Lower lobe of right lung (tissue), 2 donors: Measurements from ENCODE around the gene CHEK2. TPM values are rescaled to one million over a fixed set of nuclear protein-coding genes. Genes with fewer than 3 reads are reported as not detected.

Source experiments
- ATAC-seq, 2 donors: fragments of 200-7000 bp; cut with Tn5 transposase; one replicate each; pipeline ENCODE4 v1.9.1; 2020 to 2022; ENCODE audit warnings: mild to moderate bottlenecking in 2 of 2, moderate library complexity in 2 of 2
- DNase-seq: peaks from one replicate; pipeline ENCODE4 v3.0.0-alpha.2; 2020
- H3K27ac ChIP-seq: fragments of 200-600 bp; one replicate; pipeline ENCODE4 v1.8.0; 2022
- H3K27me3 ChIP-seq: fragments of 200-600 bp; one replicate; pipeline ENCODE4 v1.8.0; 2022; ENCODE audit warnings: low read depth
- H3K36me3 ChIP-seq: fragments of 200-600 bp; one replicate; pipeline ENCODE4 v1.8.0; 2022; ENCODE audit warnings: mild to moderate bottlenecking
- H3K4me1 ChIP-seq: fragments of 200-600 bp; one replicate; pipeline ENCODE4 v1.8.0; 2022
- H3K4me3 ChIP-seq: fragments of 200-600 bp; one replicate; pipeline ENCODE4 v1.8.0; 2022; ENCODE audit warnings: mild to moderate bottlenecking
- H3K9me3 ChIP-seq: fragments of 200-600 bp; one replicate; pipeline ENCODE4 v1.8.0; 2022
- intact Hi-C: fragments of 100-400 bp; cut with DNase I; formaldehyde crosslinking; loops from one replicate; pipeline ENCODE4 v1.11.0; 2022
- total RNA-seq: library from RNA; stranded (reverse); fragmentation: NEBNext Ultra II Directional; extraction: Animal tissue kit (Norgen Biotek cat#: 25700); gene quantifications from one replicate; pipeline ENCODE4 v1.2.1, GENCODE V29; 2021
- TF ChIP-seq, protein P1 (sequence below): fragments of 200-600 bp; IDR thresholded peaks from one replicate; pipeline ENCODE4 v1.8.0; 2022; ENCODE audit warnings: antibody characterized with exemption, mild to moderate bottlenecking
- donor health status: DM: no; HTN: yes; CAD: no; lungs with severe emphysema.

The CHEK2 gene
- total RNA-seq, 1 donor from 2014 or later: 10.0 TPM

DNA sequence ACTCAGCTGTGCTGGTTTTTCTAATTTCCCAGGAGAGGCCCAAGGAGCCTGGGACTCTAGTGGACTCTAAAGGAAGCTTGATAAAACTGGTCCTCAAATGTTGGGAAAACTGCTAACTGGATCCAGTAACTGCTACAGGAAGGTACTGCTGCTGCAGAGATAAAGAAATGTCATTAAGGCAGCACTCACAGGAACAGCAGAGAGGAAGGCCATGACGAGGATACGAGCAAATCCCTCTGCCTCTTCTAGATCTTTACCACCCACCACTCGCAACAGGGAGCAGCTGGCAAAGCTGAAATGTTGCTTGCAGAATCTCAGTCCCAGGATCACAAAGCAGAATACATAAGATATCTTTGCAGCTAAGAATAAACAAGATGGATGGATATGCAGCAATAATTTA, 85.4 kb downstream of the CHEK2 start:
- Histone ChIP-seq H3K4me1 (no peaks in the 10 kb centered on the region), H3K4me3 (no peak overlapping the region), H3K9me3 (no peaks in the 10 kb centered on the region), H3K27me3 (no peaks in the 10 kb centered on the region), H3K27ac (no peak overlapping the region), H3K36me3 (no peaks in the 10 kb centered on the region)
- ATAC-seq (no peak), DNase-seq (no peak)
- TF ChIP-seq, protein P1, sequence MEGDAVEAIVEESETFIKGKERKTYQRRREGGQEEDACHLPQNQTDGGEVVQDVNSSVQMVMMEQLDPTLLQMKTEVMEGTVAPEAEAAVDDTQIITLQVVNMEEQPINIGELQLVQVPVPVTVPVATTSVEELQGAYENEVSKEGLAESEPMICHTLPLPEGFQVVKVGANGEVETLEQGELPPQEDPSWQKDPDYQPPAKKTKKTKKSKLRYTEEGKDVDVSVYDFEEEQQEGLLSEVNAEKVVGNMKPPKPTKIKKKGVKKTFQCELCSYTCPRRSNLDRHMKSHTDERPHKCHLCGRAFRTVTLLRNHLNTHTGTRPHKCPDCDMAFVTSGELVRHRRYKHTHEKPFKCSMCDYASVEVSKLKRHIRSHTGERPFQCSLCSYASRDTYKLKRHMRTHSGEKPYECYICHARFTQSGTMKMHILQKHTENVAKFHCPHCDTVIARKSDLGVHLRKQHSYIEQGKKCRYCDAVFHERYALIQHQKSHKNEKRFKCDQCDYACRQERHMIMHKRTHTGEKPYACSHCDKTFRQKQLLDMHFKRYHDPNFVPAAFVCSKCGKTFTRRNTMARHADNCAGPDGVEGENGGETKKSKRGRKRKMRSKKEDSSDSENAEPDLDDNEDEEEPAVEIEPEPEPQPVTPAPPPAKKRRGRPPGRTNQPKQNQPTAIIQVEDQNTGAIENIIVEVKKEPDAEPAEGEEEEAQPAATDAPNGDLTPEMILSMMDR: no peak
- intact Hi-C loops: no loop called here

DNA sequence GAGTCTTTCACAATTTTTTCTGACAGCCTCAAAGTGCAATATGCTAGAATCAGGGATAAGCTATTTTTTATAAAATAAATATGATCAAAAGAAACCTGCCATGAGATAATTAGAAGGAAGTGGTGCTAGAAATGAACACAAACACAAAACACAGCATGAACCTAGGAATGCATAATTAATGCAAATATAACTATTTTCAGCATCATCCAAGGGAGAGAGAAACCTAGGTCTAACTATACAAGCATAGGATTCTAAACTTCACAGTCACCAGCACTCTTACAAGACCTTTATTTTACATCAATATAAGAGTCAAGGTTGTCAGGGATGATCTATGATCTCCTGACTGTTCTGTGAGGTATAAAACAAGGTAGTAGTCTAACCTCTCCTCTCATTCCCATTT, 91.2 kb downstream of the CHEK2 start:
- Histone ChIP-seq H3K36me3 (no peaks in the 10 kb centered on the region), H3K4me3 (no peak overlapping the region), H3K4me1 (no peaks in the 10 kb centered on the region), H3K9me3 (no peaks in the 10 kb centered on the region), H3K27ac (no peak overlapping the region), H3K27me3 (no peaks in the 10 kb centered on the region)
- ATAC-seq (no peak), DNase-seq (no peak)
- intact Hi-C loops: no loop called here
- TF ChIP-seq, protein P1: no peak

DNA sequence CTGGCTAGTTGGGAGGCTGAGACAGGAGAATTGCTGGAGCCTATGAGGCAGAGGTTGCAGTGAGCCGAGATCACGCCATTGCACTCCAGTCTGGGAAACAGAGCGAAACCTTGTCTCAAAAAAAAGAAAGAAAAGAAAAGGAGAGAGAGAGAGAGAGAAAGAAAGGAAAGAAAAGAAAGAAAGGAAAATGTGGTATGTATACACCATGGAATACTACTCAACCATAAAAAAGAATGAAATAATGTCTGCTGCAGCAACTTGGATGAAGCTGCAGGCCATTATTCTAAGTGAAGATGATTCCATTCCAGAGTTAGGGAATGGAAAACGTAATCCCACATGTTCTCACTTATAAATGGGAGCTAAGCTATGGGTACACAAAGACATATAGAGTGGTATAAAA, 92.8 kb downstream of the CHEK2 start:
- ATAC-seq: no peak

DNA sequence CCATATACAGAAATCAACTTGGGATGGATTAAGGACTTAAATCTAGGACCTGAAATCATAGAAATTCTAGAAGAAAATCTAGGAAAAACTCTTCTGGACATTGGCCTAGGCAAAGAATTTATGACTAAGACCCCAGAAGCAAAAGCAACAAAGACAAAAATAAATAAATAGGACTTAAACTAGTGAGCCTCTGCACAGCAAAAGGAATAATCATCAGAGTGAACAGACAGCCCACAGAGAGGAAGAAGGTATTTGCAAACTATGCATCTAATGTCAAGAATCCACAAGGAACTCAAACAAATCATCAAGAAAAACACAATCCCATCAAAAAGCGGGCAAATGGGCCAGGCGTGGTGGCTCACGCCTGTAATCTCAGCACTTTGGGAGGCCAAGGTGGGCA, 94.4 kb downstream of the CHEK2 start:
- ATAC-seq (no peak), DNase-seq (no peak)
- no peak overlapping the region for H3K27ac ChIP-seq
- H3K4me3 ChIP-seq: no peak overlapping the region
- H3K27me3 ChIP-seq: no peaks in the 10 kb centered on the region
- no peaks in the 10 kb centered on the region for H3K4me1 ChIP-seq
- intact Hi-C loops: no loop called here
- H3K9me3 ChIP-seq: no peaks in the 10 kb centered on the region
- no peaks in the 10 kb centered on the region for H3K36me3 ChIP-seq
- TF ChIP-seq, protein P1: no peak

More for the DNA sequence above, 92.8 kb downstream of the CHEK2 start:
- no peak for DNase-seq
- intact Hi-C loops: no loop called here
- Histone ChIP-seq H3K4me3 (no peak overlapping the region), H3K9me3 (no peaks in the 10 kb centered on the region), H3K4me1 (no peaks in the 10 kb centered on the region), H3K27me3 (no peaks in the 10 kb centered on the region), H3K36me3 (no peaks in the 10 kb centered on the region), H3K27ac (no peak overlapping the region)
- TF ChIP-seq, protein P1: no peak

DNA sequence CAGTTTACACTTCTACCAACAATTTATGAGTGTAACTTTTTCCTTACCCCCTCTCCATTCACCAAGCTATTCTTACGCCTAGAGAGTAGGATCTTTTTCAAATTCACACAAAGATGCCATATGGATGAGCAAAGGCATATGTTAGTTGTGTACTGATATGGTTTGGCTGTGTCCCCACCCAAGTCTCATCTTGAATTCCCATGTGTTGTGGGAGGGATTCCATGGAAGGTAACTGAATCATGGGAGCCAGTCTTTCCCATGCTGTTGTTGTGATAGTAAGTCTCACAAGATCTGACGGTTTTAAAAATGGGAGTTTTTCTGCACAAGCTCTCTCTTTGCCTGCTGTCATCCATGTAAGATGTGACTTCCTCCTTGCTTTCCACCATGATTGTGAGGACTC, 102.3 kb downstream of the CHEK2 start:
- no peak for ATAC-seq
- Histone ChIP-seq H3K36me3 (no peaks in the 10 kb centered on the region), H3K9me3 (no peaks in the 10 kb centered on the region), H3K27me3 (no peaks in the 10 kb centered on the region), H3K27ac (no peak overlapping the region), H3K4me1 (no peaks in the 10 kb centered on the region), H3K4me3 (no peak overlapping the region)
- TF ChIP-seq, protein P1: no peak
- no peak for DNase-seq
- intact Hi-C loops: no loop called here

Other genes with a start within 250 kb of the CHEK2 start
- gene TTC28, start 62.0 kb downstream of the CHEK2 start, total RNA-seq: 39.6 TPM
- gene HSCB, start 219 bp upstream of the CHEK2 start, total RNA-seq: 13.4 TPM
- 21.4 TPM for gene CCDC117, start 30.9 kb upstream of the CHEK2 start, total RNA-seq
- 216 TPM for gene XBP1, start 58.7 kb upstream of the CHEK2 start, total RNA-seq
- gene ZNRF3, start 141.8 kb upstream of the CHEK2 start, total RNA-seq: 11.3 TPM